Ovary (tissue), 3 donors: ENCODE data around the gene MAP7.

Source experiments
- CTCF ChIP-seq, 3 donors: fragments of 450-650 bp in 2 of 3; fragments of 200-600 bp in 1 of 3; IDR thresholded peaks; one replicate each; pipeline versions ENCODE4 v1.5.1 to v1.8.0; 2016 to 2022; ENCODE audit warnings: antibody characterized with exemption in 3 of 3, mild to moderate bottlenecking in 1 of 3
- EP300 ChIP-seq: sonication (generic); formaldehyde crosslinking; IDR thresholded peaks from one replicate; pipeline ENCODE4 v1.6.1; 2017; ENCODE audit warnings: antibody characterized with exemption
- POLR2A ChIP-seq: fragments of 450-650 bp; IDR thresholded peaks from one replicate; pipeline ENCODE4 v1.6.1; 2017; ENCODE audit warnings: antibody characterized with exemption, mild to moderate bottlenecking, moderate library complexity
- donor health status: DM: no; HTN: no; CAD: no.

GRCh38 chr6:136501514-136501913 lies 48.7 kb downstream of the MAP7 start:
- TF ChIP-seq POLR2A, result no peak
- no peak for TF ChIP-seq CTCF (IDR thresholded peaks at IDR 0.05)
- no peak for TF ChIP-seq EP300
